Embryonic facial prominence (tissue), 1 donor: ENCODE data around the gene GAA.

Experiments
- DNase-seq: peaks from one replicate; pipeline ENCODE4 v3.0.0-alpha.2; 2016; ENCODE audit errors: extremely low spot score

The GAA gene

DNA sequence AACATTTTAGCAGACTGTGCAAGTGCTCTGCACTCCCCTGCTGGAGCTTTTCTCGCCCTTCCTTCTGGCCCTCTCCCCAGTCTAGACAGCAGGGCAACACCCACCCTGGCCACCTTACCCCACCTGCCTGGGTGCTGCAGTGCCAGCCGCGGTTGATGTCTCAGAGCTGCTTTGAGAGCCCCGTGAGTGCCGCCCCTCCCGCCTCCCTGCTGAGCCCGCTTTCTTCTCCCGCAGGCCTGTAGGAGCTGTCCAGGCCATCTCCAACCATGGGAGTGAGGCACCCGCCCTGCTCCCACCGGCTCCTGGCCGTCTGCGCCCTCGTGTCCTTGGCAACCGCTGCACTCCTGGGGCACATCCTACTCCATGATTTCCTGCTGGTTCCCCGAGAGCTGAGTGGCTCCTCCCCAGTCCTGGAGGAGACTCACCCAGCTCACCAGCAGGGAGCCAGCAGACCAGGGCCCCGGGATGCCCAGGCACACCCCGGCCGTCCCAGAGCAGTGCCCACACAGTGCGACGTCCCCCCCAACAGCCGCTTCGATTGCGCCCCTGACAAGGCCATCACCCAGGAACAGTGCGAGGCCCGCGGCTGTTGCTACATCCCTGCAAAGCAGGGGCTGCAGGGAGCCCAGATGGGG, 3.1 kb downstream of the GAA start:
- no peak for DNase-seq

DNA sequence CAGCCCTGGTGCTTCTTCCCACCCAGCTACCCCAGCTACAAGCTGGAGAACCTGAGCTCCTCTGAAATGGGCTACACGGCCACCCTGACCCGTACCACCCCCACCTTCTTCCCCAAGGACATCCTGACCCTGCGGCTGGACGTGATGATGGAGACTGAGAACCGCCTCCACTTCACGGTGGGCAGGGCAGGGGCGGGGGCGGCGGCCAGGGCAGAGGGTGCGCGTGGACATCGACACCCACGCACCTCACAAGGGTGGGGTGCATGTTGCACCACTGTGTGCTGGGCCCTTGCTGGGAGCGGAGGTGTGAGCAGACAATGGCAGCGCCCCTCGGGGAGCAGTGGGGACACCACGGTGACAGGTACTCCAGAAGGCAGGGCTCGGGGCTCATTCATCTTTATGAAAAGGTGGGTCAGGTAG, 3.6 kb downstream of the GAA start:
- DNase-seq, result no peak

DNA sequence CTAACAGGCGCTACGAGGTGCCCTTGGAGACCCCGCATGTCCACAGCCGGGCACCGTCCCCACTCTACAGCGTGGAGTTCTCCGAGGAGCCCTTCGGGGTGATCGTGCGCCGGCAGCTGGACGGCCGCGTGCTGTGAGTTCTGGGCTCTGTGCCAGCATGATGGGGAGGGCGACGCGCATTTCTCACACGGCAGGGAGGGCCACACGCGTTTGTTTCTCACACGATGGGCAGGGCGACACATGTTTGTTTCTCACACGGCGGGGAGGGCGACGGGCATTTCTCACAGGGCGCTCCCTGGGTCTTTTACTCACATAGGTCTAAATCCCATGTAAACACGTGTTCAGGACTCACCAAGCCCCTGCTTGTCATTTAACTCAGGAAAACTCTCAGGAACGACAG, 4.4 kb downstream of the GAA start:
- no peak for DNase-seq

DNA sequence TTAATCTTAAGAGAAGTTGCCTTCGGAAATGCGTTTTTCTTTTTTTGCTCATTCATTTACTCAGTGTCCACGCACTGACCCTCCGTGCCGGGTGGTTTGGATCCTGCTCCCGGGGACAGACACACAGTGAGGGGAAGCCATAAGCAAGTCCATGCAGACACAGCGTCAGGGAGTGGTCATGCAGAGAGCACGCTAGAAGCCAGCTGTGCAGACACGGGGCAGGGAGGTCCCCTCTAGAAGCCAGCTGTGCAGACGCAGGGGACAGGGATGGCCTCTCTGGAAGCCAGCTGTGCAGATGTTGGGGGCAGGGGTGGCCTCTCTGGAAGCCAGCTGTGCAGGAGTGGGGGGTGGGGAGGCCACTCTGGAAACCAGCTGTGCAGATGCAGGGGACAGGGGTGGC, 4.8 kb downstream of the GAA start:
- no peak for DNase-seq

DNA sequence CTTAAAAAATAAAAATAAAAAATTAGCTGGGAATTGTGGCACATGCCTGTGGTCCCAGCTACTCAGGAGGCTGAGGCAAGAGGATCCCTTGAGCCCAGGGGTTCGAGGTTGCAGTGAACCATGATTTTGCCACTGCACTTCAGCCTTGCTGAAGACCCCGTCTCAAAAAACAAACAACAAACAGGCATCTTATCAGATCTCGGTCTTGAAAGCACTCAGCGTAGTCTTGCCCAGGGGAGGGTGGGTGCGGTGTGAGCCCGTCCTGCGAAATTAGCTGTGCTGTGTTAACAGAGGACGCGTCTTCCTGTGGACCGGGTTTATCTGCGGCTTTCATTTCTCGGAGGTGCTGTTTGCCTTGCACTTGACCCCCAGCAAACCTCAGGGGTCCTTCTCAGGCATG, 5.4 kb downstream of the GAA start:
- DNase-seq, result no peak

DNA sequence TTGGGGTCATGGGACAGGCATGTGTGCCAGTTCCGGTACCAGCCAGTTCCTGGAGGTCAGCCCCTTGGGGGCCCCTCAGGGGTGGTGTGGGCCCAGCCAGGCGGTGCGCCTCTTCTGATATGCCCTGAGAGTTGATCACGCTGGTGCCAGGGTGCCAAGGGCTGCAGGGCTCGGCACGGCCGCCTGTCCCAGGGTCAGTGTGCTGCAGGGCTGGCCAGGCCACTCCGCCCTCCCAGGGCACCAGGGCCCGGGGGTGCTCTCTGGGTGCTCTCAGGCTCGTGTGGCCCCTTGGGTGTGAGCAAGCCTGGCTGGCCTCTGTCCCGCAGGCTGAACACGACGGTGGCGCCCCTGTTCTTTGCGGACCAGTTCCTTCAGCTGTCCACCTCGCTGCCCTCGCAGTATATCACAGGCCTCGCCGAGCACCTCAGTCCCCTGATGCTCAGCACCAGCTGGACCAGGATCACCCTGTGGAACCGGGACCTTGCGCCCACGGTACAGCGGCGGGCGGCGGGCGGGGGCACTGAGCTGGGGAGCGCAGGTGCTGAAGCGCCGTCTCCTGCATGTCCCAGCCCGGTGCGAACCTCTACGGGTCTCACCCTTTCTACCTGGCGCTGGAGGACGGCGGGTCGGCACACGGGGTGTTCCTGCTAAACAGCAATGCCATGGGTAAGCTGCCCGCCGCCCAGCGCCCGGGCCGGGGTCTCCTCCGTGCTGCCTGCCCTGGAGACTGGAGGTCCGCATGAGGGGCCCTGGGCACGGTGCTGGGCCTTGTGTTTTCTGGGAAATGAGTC, 6.0 kb downstream of the GAA start:
- DNase-seq, result no peak

DNA sequence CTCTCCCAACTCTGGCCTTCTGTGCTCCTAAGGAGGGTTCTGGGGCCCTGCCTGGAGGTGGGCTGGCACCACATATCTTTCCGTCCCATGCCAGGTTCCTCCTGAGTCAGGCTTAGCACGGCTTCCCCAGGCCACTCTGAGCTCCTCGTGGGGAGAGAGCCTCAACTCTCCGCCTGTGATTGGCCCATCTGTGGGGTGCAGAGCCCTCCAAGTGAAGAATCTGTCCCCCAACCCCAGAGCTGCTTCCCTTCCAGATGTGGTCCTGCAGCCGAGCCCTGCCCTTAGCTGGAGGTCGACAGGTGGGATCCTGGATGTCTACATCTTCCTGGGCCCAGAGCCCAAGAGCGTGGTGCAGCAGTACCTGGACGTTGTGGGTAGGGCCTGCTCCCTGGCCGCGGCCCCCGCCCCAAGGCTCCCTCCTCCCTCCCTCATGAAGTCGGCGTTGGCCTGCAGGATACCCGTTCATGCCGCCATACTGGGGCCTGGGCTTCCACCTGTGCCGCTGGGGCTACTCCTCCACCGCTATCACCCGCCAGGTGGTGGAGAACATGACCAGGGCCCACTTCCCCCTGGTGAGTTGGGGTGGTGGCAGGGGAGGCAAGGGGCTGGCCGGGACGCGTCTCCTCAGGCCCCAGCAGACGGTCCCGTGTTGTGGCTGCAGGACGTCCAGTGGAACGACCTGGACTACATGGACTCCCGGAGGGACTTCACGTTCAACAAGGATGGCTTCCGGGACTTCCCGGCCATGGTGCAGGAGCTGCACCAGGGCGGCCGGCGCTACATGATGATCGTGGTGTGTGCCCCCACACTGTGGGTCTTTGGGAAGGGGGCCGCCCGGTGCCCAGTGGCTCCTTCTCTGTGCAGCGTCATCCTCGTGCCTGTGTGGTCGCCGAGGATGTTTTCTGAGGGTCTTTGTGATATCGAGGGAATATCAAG, 6.9 kb downstream of the GAA start:
- no peak for DNase-seq

DNA sequence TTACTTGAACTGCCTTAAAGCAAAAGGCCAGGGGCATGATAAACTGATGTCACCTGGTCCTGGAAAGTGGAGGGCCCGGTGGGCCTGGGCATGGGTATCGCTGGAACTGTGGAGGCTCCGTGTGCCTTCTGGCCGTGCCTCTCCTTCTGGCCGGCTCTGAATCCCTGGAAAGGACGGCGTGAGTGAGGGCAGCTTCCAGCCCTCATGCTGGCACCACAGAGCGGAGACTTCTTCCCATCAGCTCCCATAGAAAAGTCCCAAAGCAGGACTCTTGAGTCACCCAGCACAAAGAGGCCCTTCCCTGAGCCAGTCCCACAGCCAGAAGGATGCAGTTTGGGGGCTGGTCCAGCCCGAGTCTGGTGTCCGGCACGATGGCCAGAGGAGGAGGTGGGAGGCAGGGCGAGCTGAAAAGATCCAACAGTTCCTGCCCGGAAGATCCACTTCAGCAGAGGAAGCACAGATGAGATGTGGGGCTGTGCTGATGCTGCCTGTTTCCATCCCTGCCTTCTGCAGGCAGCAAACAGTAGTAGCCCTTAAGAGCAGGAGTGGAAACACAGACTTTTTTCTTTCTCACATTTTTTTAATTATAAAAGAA, 7.8 kb downstream of the GAA start:
- DNase-seq, result no peak

DNA sequence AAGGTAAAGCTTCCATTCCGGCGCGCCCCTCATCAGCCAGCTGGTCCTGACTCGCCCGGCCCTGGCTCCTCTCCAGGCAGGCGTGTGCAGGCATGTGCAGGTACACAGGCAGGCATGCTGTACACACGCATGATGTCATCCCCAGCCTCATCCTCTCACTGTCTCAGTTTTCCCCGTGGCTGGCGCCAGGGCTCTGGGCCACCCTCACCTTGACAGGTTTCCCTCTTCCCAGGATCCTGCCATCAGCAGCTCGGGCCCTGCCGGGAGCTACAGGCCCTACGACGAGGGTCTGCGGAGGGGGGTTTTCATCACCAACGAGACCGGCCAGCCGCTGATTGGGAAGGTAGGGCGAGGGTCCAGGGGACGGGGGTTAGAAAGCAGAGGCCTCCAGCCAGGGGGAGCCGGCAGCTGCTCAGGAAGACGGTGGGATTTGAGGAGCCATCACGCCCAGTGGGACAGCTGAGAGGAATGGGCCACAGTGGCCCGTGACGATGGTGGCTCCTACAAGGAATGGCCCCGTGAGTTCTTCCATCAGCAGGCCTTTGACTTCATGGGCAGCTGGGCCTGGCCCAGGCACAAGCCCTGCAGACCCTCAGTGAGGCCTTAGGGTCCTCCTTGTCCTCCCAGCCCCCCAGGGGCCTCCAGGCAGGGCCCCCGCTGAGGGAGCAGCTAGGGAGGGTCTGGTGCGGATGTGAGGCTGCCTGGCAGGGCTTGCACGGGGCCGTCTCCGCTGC, 8.5 kb downstream of the GAA start:
- no peak for DNase-seq

DNA sequence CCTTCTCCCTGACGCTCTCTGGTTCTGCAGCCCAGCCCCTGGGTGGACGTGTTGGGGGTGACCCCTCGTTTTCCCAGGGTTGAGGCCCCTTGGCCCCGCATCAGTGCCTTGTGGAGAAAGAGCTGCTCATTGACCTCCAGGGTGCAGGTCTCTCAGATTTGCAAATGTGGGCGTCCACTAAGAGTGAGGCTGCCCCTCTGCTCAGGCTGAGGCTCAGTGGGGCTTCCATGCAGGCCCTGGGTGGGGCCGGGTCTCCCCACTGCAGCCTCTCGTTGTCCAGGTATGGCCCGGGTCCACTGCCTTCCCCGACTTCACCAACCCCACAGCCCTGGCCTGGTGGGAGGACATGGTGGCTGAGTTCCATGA, 9.0 kb downstream of the GAA start:
- DNase-seq, result no peak

DNA sequence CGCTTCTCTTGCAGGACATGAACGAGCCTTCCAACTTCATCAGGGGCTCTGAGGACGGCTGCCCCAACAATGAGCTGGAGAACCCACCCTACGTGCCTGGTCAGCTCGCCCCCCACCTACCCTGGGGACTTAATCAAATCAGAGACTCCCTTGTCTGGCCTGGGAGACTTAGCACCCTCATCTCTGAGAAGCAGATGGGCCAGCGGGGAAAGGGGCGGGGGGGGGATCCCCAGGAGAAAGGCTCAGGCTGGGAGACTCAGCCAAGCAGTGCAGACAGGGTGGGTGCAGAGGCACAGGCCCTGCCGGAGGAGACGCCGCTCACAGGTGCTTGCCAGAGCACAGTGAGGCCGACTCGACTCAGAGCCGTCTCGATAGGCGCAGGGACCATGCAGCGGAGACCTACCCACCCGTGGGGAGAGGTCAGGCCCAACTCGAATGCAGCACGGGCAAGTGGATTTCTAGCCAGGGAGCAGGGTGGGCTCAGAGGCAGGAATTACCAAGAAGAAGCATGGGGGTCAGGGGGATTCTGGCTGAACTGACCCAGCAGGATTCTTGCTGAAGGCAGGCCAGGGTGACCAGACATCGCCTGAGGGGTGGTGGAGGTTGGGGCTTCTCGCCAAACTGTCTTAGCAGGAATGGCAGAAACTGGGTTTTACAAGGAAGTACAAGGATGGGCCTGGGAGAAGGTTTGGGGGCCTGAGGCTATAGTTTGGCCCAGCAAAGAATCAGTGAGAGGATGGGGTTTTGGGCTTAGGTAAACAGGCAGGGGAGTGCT, 9.7 kb downstream of the GAA start:
- no peak for DNase-seq

DNA sequence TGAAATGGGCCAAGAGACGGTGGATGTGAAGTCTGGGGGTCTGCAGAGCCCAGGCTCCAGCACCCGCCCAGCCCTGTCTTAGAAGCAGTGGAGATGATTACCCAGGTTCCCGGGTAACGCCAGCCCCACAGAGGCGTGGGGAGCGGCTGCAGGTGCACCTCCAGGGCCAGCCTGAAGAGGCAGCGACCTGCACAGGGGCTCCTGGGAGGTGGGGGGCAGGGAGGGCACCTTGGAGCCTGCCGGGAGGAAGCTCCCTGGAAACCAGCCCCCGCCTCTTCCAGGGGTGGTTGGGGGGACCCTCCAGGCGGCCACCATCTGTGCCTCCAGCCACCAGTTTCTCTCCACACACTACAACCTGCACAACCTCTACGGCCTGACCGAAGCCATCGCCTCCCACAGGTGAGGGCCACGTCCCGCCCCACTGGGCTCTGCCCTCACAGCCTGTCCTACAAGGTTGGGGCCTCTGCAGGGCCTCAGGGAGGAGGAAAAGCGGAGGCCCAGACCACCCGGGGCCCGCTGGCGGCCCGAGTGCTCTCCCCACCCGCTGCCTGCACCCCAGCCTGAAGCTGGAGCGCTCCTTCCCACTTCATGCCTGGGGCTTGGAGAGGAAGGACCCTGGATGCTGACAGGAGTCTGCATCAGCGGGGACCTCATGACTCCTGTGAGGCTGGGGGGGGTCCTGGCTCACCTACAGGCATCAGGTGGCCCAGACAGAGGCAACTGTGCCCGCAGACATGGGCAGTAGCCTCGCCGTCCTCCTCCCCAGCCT, 10.5 kb downstream of the GAA start:
- DNase-seq, result no peak

DNA sequence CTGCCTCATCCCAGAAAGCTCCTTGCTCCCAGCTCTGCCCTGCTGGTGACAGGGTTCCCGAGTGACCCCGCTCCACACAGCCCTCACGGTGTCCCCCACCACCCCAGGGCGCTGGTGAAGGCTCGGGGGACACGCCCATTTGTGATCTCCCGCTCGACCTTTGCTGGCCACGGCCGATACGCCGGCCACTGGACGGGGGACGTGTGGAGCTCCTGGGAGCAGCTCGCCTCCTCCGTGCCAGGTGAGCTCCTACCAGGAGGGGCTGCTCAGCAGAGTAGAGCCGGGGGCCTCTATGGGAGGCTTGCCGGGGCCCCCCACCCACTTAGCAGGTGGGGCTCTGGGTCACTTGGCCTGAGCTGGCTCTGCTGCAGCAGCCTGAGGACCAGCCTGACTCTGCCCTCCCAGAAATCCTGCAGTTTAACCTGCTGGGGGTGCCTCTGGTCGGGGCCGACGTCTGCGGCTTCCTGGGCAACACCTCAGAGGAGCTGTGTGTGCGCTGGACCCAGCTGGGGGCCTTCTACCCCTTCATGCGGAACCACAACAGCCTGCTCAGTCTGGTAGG, 11.2 kb downstream of the GAA start:
- DNase-seq, result no peak

DNA sequence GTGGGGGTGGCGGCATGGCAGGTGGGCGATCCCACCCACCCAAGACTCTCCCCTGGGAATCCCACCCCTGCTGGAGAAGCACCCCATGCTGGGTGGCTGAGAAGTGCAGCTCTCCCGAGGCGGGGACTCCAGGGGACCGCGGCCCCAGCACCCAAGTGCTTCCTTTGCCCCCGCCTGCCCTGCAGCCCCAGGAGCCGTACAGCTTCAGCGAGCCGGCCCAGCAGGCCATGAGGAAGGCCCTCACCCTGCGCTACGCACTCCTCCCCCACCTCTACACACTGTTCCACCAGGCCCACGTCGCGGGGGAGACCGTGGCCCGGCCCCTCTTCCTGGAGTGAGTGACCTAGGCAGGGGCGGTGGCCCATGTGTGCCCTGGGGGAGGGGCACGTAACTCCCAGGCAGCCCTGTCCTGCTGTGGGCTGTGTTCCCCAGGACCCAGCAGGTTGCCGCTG, 11.7 kb downstream of the GAA start:
- no peak for DNase-seq

DNA sequence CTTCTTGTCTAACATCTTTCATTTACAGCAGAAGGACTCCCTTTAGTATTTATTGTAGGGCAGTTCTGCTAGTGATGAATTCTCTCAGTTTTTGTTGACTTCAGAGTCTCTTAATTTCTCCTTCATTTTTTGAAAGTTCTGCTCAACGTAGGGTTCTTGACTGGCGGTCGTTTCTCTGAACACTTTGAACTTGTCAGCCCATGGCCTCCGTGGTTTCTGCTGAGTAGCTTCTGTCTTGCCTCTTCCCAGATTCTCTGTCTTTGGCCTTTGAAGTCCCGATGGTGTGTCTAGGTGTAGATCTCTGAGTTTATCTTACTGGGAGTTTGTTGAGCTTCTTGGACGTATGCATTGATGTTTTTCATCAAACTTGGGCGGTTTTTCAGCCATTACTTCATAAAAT, 13.4 kb downstream of the GAA start:
- no peak for DNase-seq

DNA sequence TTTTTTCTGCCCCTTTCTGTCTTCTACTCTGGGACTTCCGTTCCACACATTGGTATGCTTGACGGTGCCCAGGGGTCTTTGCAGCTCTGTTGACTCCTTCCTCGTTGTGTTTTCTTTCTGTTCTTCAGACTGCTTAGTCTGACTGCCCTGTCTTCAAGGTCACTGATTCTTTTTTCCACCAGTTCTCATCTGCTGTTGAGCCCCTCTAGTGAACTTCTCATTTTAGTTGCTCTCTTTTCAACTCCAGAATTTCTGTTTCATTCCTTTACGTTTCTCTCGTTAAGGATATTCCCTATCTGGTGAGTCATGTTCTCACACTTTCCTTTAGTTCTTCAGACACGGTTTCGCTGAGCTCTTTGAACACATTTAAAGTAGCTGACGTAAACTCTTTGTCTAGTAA, 13.8 kb downstream of the GAA start:
- DNase-seq, result no peak

DNA sequence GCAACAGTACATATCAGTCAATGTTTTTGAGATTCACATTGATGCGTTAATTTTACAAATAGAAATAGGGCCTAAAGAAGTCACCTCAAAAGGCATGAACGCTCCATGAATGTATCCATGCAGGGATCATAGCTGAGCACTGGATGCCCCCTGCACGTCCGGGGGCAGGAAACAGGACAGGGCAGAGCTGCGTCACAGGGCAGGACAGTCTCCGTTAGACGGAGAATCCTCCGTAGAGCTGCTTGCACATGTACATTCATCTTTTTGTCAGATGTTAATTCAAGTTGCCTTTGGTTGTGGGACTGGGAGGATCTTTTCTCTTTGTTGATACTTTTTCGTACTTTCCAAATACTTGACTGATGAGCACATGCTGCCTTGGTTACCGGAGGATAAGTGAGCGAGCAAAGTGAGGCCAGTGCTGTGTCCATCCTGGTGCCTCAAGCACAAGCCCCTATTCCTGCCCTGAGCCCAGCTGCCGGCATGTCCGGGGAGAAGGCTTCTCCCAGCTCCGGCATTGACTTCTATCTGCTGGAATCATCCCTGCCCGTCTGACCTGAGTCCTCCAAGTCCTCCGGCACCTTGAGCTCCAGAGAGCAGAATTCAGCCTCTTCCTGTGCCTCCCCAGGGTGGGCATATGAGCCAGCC, 15.0 kb downstream of the GAA start:
- no peak for DNase-seq

DNA sequence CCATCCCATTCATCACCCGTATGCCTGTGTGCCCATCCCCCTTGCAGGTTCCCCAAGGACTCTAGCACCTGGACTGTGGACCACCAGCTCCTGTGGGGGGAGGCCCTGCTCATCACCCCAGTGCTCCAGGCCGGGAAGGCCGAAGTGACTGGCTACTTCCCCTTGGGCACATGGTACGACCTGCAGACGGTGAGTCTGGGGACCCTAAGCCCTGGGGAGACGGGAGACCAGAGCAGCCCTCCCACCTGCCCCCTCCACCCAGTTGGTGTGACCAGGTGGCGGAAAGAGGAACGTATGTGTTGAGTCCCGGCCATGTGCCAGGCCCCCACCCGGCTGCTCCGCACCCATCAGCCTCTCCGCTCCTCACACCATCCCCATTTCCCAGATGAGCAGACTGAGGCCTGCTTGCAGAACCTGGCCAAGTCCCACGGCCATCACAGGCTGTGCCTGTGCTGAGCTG, 15.6 kb downstream of the GAA start:
- no peak for DNase-seq
